Kidney (tissue), 14 donors: ENCODE data around the gene THY1. TPM values are rescaled to one million over a fixed set of nuclear protein-coding genes. Genes with fewer than 3 reads are reported as not detected.

Experiments
- DNase-seq, 5 donors: peaks; one replicate each; pipeline ENCODE4 v3.0.0-alpha.2; 2013 to 2020
- FAIRE-seq: peaks from 2 replicates; lab custom pipeline; 2012; peaks lifted over from hg19 to GRCh38; lab: Jason Lieb, UNC
- H3K27ac ChIP-seq, 2 donors: one replicate each; pipeline ENCODE4 v1.7.0; 2013; ENCODE audit warnings: low read depth in 2 of 2, low read length in 2 of 2, inconsistent platforms in 1 of 2
- H3K27me3 ChIP-seq: one replicate; pipeline ENCODE4 v1.7.1; 2013; ENCODE audit warnings: low read length, inconsistent platforms; ENCODE audit not compliant: control insufficient read depth, insufficient read depth
- H3K36me3 ChIP-seq, 3 donors: one replicate each; pipeline versions ENCODE4 v1.7.0 to v1.7.1; 2013; ENCODE audit warnings: low read length in 3 of 3, control low read depth in 1 of 3, inconsistent platforms in 1 of 3; ENCODE audit not compliant: insufficient read depth in 3 of 3, control insufficient read depth in 2 of 3
- H3K4me1 ChIP-seq, 3 donors: one replicate each; pipeline versions ENCODE4 v1.7.0 to v1.7.1; 2013; ENCODE audit warnings: low read length in 3 of 3, inconsistent platforms in 1 of 3, low read depth in 1 of 3; ENCODE audit not compliant: control insufficient read depth in 2 of 3, insufficient read depth in 2 of 3
- H3K4me3 ChIP-seq, 3 donors: one replicate each; pipeline versions ENCODE4 v1.7.0 to v1.8.1; 2013; ENCODE audit warnings: low read length in 3 of 3, control low read depth in 1 of 3, inconsistent platforms in 1 of 3
- H3K9ac ChIP-seq, 3 donors: one replicate each; pipeline versions ENCODE4 v1.7.0 to v1.7.1; 2013; ENCODE audit warnings: low read length in 3 of 3, control low read depth in 1 of 3, inconsistent platforms in 1 of 3
- H3K9me3 ChIP-seq, 3 donors: one replicate each; pipeline versions ENCODE4 v1.7.0 to v1.7.1; 2013; ENCODE audit warnings: low read length in 3 of 3, control low read depth in 1 of 3, inconsistent platforms in 1 of 3; ENCODE audit not compliant: control insufficient read depth in 2 of 3, insufficient read depth in 1 of 3
- intact Hi-C: fragments of 100-400 bp; cut with DNase I; formaldehyde crosslinking; loops from one replicate; pipeline ENCODE4 v1.11.1; 2022
- polyA plus RNA-seq: library from polyadenylated mRNA; stranded (reverse); fragments of 350-450 nt; fragmentation: Illumina TruSeq; extraction: RNeasy Lipid Tissue Mini Kit (QIAGEN cat#74804); gene quantifications from one replicate; pipeline ENCODE4 v1.2.3, GENCODE V29; 2014; ENCODE audit warnings: low read depth, low replicate concordance; ENCODE audit not compliant: insufficient read depth
- total RNA-seq: library from RNA; stranded (reverse); fragmentation: NEBNext Ultra II Directional; extraction: Animal tissue kit (Norgen Biotek cat#: 25700); gene quantifications from one replicate; pipeline ENCODE4 v1.2.1, GENCODE V29; 2021
- TF ChIP-seq, protein P1 (sequence below): IDR thresholded peaks from 3 replicates; pipeline ENCODE4 v1.5.1; 2012; ENCODE audit warnings: mild to moderate bottlenecking, moderate library complexity, borderline replicate concordance; ENCODE audit not compliant: insufficient read depth; ENCODE audit errors: extremely low read depth
- donor health status: control.
- donor health status: control.
- donor health status: control.
- donor health status: control.
- donor health status: control.
- donor health status: DM: yes; HTN: yes; CAD: no.
- donor health status: Normal renal cell carcinoma (clear cell type).

Gene THY1
- total and polyA plus RNA-seq, 2 donors from 2014 or later = 17.5 to 240 TPM

DNA sequence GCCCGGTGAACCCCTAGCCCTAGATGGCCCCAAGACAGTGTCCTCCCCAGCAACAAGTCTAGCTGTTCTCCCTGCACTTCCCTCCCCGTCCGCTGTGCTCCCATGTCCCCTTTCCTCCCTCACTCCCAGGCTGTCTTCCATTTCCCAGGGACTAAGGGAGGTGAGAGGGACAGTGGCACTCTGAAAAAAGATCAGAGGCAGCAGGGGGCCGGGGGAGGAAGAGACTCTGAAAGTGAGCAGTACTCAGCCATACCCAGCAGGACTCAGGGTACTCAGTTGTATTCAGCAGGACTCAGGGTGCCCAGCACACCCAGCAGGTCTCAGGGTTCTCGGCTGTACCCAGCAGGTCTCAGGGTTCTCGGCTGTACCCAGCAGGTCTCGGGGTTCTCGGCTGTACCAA is 48.4 kb upstream of the THY1 start:
- Histone ChIP-seq H3K4me1 (peaks cover 0 to 4% (median 0%) of the 10 kb centered on the region in 3 donors), H3K4me3 (no peak overlapping the region), H3K9me3 (no peaks in the 10 kb centered on the region), H3K27me3 (no peaks in the 10 kb centered on the region), H3K9ac (no peak overlapping the region), H3K36me3 (no peaks in the 10 kb centered on the region), H3K27ac (no peak overlapping the region)
- TF ChIP-seq, protein P1, sequence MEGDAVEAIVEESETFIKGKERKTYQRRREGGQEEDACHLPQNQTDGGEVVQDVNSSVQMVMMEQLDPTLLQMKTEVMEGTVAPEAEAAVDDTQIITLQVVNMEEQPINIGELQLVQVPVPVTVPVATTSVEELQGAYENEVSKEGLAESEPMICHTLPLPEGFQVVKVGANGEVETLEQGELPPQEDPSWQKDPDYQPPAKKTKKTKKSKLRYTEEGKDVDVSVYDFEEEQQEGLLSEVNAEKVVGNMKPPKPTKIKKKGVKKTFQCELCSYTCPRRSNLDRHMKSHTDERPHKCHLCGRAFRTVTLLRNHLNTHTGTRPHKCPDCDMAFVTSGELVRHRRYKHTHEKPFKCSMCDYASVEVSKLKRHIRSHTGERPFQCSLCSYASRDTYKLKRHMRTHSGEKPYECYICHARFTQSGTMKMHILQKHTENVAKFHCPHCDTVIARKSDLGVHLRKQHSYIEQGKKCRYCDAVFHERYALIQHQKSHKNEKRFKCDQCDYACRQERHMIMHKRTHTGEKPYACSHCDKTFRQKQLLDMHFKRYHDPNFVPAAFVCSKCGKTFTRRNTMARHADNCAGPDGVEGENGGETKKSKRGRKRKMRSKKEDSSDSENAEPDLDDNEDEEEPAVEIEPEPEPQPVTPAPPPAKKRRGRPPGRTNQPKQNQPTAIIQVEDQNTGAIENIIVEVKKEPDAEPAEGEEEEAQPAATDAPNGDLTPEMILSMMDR = no peak
- DNase-seq = no peak
- intact Hi-C loops = loop anchor here (10.0 kb wide), 1 partner anchor 643 kb away; no protein-coding TSS in a partner anchor
- FAIRE-seq = no peak

DNA sequence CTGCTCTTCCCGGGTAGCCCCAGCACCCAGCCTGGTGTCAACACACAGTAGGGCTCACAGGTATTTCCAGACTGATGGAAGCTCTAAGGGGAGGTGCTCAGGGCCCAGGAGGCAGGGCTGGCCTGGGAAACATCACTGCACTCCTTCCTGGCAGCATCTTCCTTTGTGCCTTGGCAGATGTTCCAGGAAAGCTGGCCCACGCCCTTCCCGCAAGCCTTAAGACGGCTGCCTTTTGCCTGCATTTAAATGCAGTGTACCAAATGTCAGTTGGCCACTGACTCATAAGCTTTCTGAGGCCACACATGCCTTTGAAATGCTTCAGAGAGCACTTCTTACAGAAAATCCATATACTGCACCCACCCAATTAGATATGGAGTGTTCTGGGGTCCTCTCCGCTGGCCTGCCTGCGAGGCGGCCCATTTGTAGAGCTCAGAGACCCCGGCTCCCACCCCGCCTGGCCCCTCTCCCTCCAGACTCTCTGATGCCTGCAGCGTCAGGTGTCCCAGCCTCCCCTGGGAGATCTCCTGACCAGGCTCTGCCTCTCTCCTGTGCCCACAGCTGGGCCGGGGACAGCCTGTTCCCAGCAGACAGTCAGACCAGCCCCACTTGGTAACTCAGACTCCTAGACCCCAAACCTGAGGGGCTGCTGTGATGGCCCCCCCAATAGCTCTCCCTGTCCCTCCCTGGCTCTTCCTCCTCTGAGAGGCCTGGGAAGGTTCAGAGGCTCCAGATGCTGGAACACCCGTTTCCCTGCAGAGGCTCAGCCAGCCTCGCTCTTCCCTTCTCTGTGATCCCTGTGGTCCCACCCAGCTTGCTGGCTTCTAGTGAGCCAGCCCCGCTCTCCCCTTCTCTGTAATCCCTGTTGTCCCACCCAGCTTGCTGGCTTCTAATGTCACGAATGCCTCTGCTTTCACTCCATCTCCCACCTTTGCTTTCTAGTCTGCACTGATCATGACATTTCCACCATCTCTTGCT is 47.6 kb upstream of the THY1 start:
- no peaks in the 10 kb centered on the region for H3K27me3 ChIP-seq
- TF ChIP-seq, protein P1 = no peak
- no peak overlapping the region for H3K4me3 ChIP-seq
- FAIRE-seq = no peak
- intact Hi-C loops = loop anchor here (10.0 kb wide), 1 partner anchor 644 kb away; no protein-coding TSS in a partner anchor
- H3K36me3 ChIP-seq = no peaks in the 10 kb centered on the region
- H3K27ac ChIP-seq = no peak overlapping the region
- no peak for DNase-seq
- no peaks in the 10 kb centered on the region for H3K9me3 ChIP-seq
- peaks cover 0 to 4% (median 0%) of the 10 kb centered on the region in 3 donors for H3K4me1 ChIP-seq
- H3K9ac ChIP-seq = no peak overlapping the region

DNA sequence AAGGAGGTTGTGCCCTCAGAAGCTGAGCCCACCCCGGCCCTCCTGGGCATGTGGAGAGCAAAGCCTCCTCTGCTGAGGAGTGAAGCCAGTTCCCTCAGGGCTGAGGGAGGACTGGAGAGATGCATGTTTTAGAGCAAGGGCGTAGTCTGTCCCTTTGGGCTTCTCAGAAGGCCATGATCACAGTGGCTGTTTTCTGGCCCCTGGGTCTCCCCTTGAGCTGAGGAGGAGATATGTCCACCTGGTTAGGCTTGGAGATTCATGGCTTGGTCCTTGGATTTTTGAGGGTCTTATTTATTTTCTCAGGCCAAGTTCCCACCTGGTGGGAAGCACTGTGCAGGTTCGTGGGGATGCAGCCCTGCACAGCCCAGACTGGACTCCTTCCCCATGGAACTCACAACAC is 46.5 kb upstream of the THY1 start:
- no peaks in the 10 kb centered on the region for H3K9me3 ChIP-seq
- no peak overlapping the region for H3K27ac ChIP-seq
- no peaks in the 10 kb centered on the region for H3K36me3 ChIP-seq
- H3K9ac ChIP-seq = no peak overlapping the region
- H3K4me1 ChIP-seq = no peaks in the 10 kb centered on the region
- no peaks in the 10 kb centered on the region for H3K27me3 ChIP-seq
- FAIRE-seq (no peak), DNase-seq (no peak)
- intact Hi-C loops = no loop called here
- no peak overlapping the region for H3K4me3 ChIP-seq
- TF ChIP-seq, protein P1 = no peak
